GM10248 (cell line): Measurements from ENCODE around the gene HEMGN.
"Not testable (repeated sequence)": the region's sequence is repeated elsewhere in the genome, so short reads cannot be mapped to it uniquely, and the experiment has no call there.

ENCODE experiments used
- CTCF ChIA-PET: fragments of 300-600 bp; sonication (Branson Sonifier 250); formaldehyde crosslinking; extraction: SDS; loops from one replicate; lab custom pipeline; 2021; ENCODE audit warnings: antibody characterized with exemption; lab: Yijun Ruan, JAX
- POLR2A ChIA-PET: fragments of 350-650 bp; sonication (Branson Sonifier 250); formaldehyde crosslinking; extraction: SDS; loops from one replicate; lab custom pipeline; 2020; ENCODE audit warnings: antibody characterized with exemption; lab: Yijun Ruan, JAX
- DNase-seq: peaks from one replicate; pipeline ENCODE4 v3.0.0; 2012; ENCODE audit errors: extremely low spot score
- CTCF ChIP-seq: IDR thresholded peaks from 2 replicates; pipeline ENCODE4 v1.5.1; 2012; ENCODE audit warnings: mild to moderate bottlenecking, low read depth; ENCODE audit errors: extremely low read depth, missing control alignments, control extremely low read depth

Gene HEMGN

GRCh38 chr9:97978371-97979130 lies 40.6 kb upstream of the HEMGN start:
- DNase-seq, result no peak
- TF ChIP-seq CTCF, result no peak
- CTCF ChIA-PET, result interaction anchor here (2.4 to 2.8 kb wide), 2 partner anchors 11 to 57 kb away, joined by 9 to 10 read pairs; partner anchors contain the start of gene TRMO
- POLR2A ChIA-PET, result no interaction called here

- CTCF ChIA-PET, POLR2A ChIA-PET, DNase-seq: not testable (repeated sequence)
Observed at GRCh38 chr9:97976633-97977032, 38.7 kb upstream of the HEMGN start.

GRCh38 chr9:97975376-97975775 lies 37.4 kb upstream of the HEMGN start:
- DNase-seq, result no peak
- ChIA-PET POLR2A (no interaction called here), CTCF (no interaction called here)
- no peak for TF ChIP-seq CTCF

- CTCF ChIA-PET, result interaction anchor here (1.8 to 3.2 kb wide), 2 partner anchors 10 to 51 kb away, joined by 4 to 17 read pairs; partner anchors contain the start of genes ANP32B and TRMO
Observed at GRCh38 chr9:97972753-97973152, 34.8 kb upstream of the HEMGN start.

GRCh38 chr9:97970165-97970564 lies 32.2 kb upstream of the HEMGN start:
- TF ChIP-seq CTCF, result no peak
- DNase-seq, result no peak
- POLR2A ChIA-PET, result no interaction called here
- CTCF ChIA-PET, result interaction anchor here (2.5 to 3.2 kb wide), 3 partner anchors 8 to 13 kb away, joined by 8 to 17 read pairs (median 10); partner anchors contain the start of gene ANP32B

More at GRCh38 chr9:97972753-97973152, 34.8 kb upstream of the HEMGN start:
- POLR2A ChIA-PET, result no interaction called here
- no peak for TF ChIP-seq CTCF
- DNase-seq, result no peak

- ChIA-PET CTCF (no interaction called here), POLR2A (no interaction called here)
- TF ChIP-seq CTCF, result no peak
- no peak for DNase-seq
Observed at GRCh38 chr9:97969014-97969413, 31.0 kb upstream of the HEMGN start.

- TF ChIP-seq CTCF, result no peak
- CTCF ChIA-PET, result interaction anchor here (1.0 to 2.6 kb wide), 6 partner anchors 12 to 68 kb away, joined by 3 to 9 read pairs (median 4); no protein-coding TSS in a partner anchor
- no peak for DNase-seq
- POLR2A ChIA-PET, result no interaction called here
Observed at GRCh38 chr9:97966493-97966892, 28.5 kb upstream of the HEMGN start.
